ENCODE data around the gene ZNF528.

The ZNF528 gene

GRCh38 chr19:52453324-52454094, 55.9 kb downstream of the ZNF528 start, which contains the start of gene ZNF578:
Gene ZNF578, plus strand, starts transcription at chr19:52453553. Its CDS starts 48,293 bp downstream, at chr19:52501846.
- no peak for TF ChIP-seq CTCF (IDR thresholded peaks at IDR 0.05; ENCODE audit: borderline replicate concordance, insufficient read depth, low read depth, low read length)

DNA sequence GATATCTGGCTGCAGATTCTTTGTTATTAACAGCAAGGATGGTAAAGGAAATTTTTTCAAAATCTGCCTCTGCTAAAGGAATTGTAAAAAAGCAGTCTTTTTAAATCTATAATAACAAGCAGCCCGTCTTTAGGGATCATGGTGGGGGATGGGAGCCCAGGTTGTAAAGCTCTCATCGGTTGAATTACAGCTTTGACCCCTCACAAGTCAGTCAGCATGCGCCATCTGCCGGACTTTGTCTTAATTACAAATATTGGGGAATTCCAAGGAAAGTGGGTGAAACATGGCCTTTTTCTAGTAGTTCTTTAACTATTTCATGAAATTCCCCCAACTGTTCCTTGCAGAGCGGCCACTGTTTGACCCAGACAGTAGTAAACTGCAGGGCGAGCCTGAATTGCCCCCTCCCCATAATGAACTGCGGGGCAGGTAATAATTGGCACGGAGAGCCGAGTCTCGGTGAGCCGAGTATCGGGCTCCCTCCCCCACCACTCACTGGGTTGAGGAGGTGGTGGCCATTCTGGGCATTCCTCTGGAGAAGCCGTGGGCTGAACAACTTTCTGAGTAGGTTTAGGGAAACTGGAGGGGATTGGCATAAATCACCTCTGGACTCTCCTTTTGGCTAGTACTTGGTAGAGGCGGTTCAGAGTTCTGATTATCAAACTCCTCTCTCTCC, 67.3 kb downstream of the ZNF528 start:
- TF ChIP-seq CTCF (IDR thresholded peaks at IDR 0.05; ENCODE audit: borderline replicate concordance, insufficient read depth, low read depth, low read length): no peak
- H3K4me3 ChIP-seq (ENCODE audit: low read depth, low read length): no peak overlapping the region

More at GRCh38 chr19:52453324-52454094, 55.9 kb downstream of the ZNF528 start, which contains the start of gene ZNF578:
- H3K4me3 ChIP-seq (ENCODE audit: low read depth, low read length): no peak within 1 kb of the TSS
